GM19468 (cell line): ENCODE measurements around the gene CDY1.
"Not testable (repeated sequence)": the region's sequence is repeated elsewhere in the genome, so short reads cannot be mapped to it uniquely, and the experiment has no call there.

Source experiments
- ATAC-seq: cut with Tn5 transposase; IDR thresholded peaks from one replicate; pipeline ENCODE4 v1.9.1; 2021; ENCODE audit warnings: mild to moderate bottlenecking, moderate library complexity, moderate number of reproducible peaks; ENCODE audit not compliant: unreplicated experiment; ENCODE audit errors: extremely low read depth

Gene CDY1

GRCh38 chrY:25621817-25622216 is at the start of gene CDY1:
TSS of gene CDY1 (plus strand) at chrY:25622117. CDS start at chrY:25622443, 326 bp downstream.
- ATAC-seq = not testable (repeated sequence)

- ATAC-seq = not testable (repeated sequence)
These were observed 28.6 kb upstream of the CDY1 start for GRCh38 chrY:25593336-25593735.

- not testable (repeated sequence) for ATAC-seq
These were observed 1.7 kb upstream of the CDY1 start for GRCh38 chrY:25620209-25620608.

- ATAC-seq = not testable (repeated sequence)
These were observed 4.6 kb downstream of the CDY1 start for GRCh38 chrY:25626524-25626923.

- ATAC-seq = not testable (repeated sequence)
These were observed 8.6 kb downstream of the CDY1 start for GRCh38 chrY:25630383-25631112.

- ATAC-seq = not testable (repeated sequence)
These were observed 17.9 kb downstream of the CDY1 start for GRCh38 chrY:25639852-25640251.

GRCh38 chrY:25643024-25643915 is 21.4 kb downstream of the CDY1 start:
- not testable (repeated sequence) for ATAC-seq
